ENCODE measurements around the gene DNAH17. TPM values are rescaled to one million over a fixed set of nuclear protein-coding genes. Genes with fewer than 3 reads are reported as not detected.

DNAH17 gene
- total and polyA plus RNA-seq, 7 donors, result 0.04 to 3.5 (median 0.08) TPM

GRCh38 chr17:78585006-78585630, 7.9 kb upstream of the DNAH17 start:
- ATAC-seq, result no peak
- TF ChIP-seq, protein P1, sequence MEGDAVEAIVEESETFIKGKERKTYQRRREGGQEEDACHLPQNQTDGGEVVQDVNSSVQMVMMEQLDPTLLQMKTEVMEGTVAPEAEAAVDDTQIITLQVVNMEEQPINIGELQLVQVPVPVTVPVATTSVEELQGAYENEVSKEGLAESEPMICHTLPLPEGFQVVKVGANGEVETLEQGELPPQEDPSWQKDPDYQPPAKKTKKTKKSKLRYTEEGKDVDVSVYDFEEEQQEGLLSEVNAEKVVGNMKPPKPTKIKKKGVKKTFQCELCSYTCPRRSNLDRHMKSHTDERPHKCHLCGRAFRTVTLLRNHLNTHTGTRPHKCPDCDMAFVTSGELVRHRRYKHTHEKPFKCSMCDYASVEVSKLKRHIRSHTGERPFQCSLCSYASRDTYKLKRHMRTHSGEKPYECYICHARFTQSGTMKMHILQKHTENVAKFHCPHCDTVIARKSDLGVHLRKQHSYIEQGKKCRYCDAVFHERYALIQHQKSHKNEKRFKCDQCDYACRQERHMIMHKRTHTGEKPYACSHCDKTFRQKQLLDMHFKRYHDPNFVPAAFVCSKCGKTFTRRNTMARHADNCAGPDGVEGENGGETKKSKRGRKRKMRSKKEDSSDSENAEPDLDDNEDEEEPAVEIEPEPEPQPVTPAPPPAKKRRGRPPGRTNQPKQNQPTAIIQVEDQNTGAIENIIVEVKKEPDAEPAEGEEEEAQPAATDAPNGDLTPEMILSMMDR (IDR thresholded peaks at IDR 0.05), result no peak
- Histone ChIP-seq H3K36me3 (ENCODE audit: insufficient read depth in 1 of 2, low read depth in 1 of 2) (no peaks in the 10 kb centered on the region), H3K9me3 (no peaks in the 10 kb centered on the region), H3K4me3 (no peak overlapping the region), H3K4me1 (no peaks in the 10 kb centered on the region), H3K27me3 (ENCODE audit: insufficient read depth in 3 of 3, low read length in 2 of 3) (no peaks in the 10 kb centered on the region), H3K27ac (no peak overlapping the region)
- intact Hi-C loops (cut with DNase I), result no loop called here
- WGBS, 3 donors, result 94 to 98% (median 94%) methylated on average over 8 of the region's 8 CpGs
- peak in 1 of 2 donors; percentile 15 for DNase-seq

DNA sequence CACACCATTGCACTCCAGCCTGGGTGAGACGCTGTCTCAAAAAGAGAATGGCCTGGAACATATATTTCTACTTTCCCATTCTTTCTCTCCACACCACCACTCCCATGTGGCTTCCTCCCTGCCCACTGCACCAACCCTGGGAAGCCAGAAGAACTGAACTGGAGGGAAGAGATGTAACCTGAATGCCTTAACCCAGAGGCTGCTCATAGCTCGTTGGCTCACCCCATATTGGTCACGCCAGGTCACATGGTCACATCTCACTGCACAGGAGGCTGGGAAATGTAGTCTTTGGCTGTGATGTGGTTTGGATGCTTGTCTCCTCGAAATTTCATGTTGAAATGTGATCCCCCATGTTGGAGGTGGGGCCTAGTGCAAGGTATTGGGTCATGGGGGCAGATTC, 5.9 kb upstream of the DNAH17 start:
- no peaks in the 10 kb centered on the region for H3K9me3 ChIP-seq
- 43 to 53% (median 46%) methylated on average over 4 of the region's 4 CpGs for WGBS, 3 donors
- no peaks in the 10 kb centered on the region for H3K27me3 ChIP-seq (ENCODE audit: insufficient read depth in 3 of 3, low read length in 2 of 3)
- no peak for ATAC-seq
- no peak overlapping the region for H3K4me3 ChIP-seq
- no peaks in the 10 kb centered on the region for H3K36me3 ChIP-seq (ENCODE audit: insufficient read depth in 1 of 2, low read depth in 1 of 2)
- TF ChIP-seq, protein P1 (IDR thresholded peaks at IDR 0.05), result no peak
- no peak overlapping the region for H3K27ac ChIP-seq
- DNase-seq, result peak in 1 of 2 donors; percentile 3
- no peaks in the 10 kb centered on the region for H3K4me1 ChIP-seq
- intact Hi-C loops (cut with DNase I), result no loop called here

GRCh38 chr17:78581304-78581703, 4.1 kb upstream of the DNAH17 start:
- DNase-seq (no peak), ATAC-seq (no peak)
- no peaks in the 10 kb centered on the region for H3K27me3 ChIP-seq (ENCODE audit: insufficient read depth in 3 of 3, low read length in 2 of 3)
- no peak overlapping the region for H3K4me3 ChIP-seq
- TF ChIP-seq, protein P1 (IDR thresholded peaks at IDR 0.05), result no peak
- no peaks in the 10 kb centered on the region for H3K9me3 ChIP-seq
- no peak overlapping the region for H3K27ac ChIP-seq
- 74 to 82% (median 76%) methylated on average over 5 of the region's 5 CpGs for WGBS, 3 donors
- intact Hi-C loops (cut with DNase I), result no loop called here
- H3K4me1 ChIP-seq, result no peaks in the 10 kb centered on the region
- no peaks in the 10 kb centered on the region for H3K36me3 ChIP-seq (ENCODE audit: insufficient read depth in 1 of 2, low read depth in 1 of 2)

GRCh38 chr17:78580277-78580804, 3.1 kb upstream of the DNAH17 start:
- DNase-seq, result peak in 1 of 2 donors; percentile 9
- Histone ChIP-seq H3K27ac (no peak overlapping the region), H3K4me1 (no peaks in the 10 kb centered on the region), H3K4me3 (no peak overlapping the region), H3K27me3 (ENCODE audit: insufficient read depth in 3 of 3, low read length in 2 of 3) (no peaks in the 10 kb centered on the region), H3K9me3 (no peaks in the 10 kb centered on the region), H3K36me3 (ENCODE audit: insufficient read depth in 1 of 2, low read depth in 1 of 2) (no peaks in the 10 kb centered on the region)
- TF ChIP-seq, protein P1 (IDR thresholded peaks at IDR 0.05), result no peak
- 63 to 73% (median 64%) methylated on average over 9 of the region's 9 CpGs for WGBS, 3 donors
- no peak for ATAC-seq
- intact Hi-C loops (cut with DNase I), result no loop called here

Data from psoas muscle (tissue), 8 donors.